Activated CD4-positive, alpha-beta T cell treated with anti-CD3 and anti-CD28 coated beads for 4 hours (primary cell): Measurements from ENCODE around the gene ARL5A.

ENCODE experiments used
- DNase-seq, 2 donors: peaks; one replicate each; pipeline ENCODE4 v3.0.0-alpha.2; 2020

ARL5A gene

GRCh38 chr2:151765760-151766410 lies 62.3 kb downstream of the ARL5A start:
- no peak for DNase-seq

GRCh38 chr2:151762694-151763093 lies 65.5 kb downstream of the ARL5A start:
- no peak for DNase-seq

- no peak for DNase-seq
These were observed 66.5 kb downstream of the ARL5A start for GRCh38 chr2:151761687-151762086.

GRCh38 chr2:151761193-151761592 lies 67.0 kb downstream of the ARL5A start:
- no peak for DNase-seq

GRCh38 chr2:151760139-151760650 lies 68.0 kb downstream of the ARL5A start:
- no peak for DNase-seq

- no peak for DNase-seq
These were observed 69.5 kb downstream of the ARL5A start for GRCh38 chr2:151758744-151759143.

GRCh38 chr2:151757861-151758260 lies 70.4 kb downstream of the ARL5A start:
- DNase-seq = no peak

GRCh38 chr2:151756820-151757219 lies 71.4 kb downstream of the ARL5A start:
- no peak for DNase-seq

- DNase-seq = no peak
These were observed 73.8 kb downstream of the ARL5A start for GRCh38 chr2:151754253-151754897.

GRCh38 chr2:151753540-151753939 lies 74.7 kb downstream of the ARL5A start:
- no peak for DNase-seq
